ENCODE results near the gene AK9. TPM values are rescaled to one million over a fixed set of nuclear protein-coding genes. Genes with fewer than 3 reads are reported as not detected.

The AK9 gene
- total and polyA plus RNA-seq, 7 donors = 2.8 to 23.3 (median 14.3) TPM

DNA sequence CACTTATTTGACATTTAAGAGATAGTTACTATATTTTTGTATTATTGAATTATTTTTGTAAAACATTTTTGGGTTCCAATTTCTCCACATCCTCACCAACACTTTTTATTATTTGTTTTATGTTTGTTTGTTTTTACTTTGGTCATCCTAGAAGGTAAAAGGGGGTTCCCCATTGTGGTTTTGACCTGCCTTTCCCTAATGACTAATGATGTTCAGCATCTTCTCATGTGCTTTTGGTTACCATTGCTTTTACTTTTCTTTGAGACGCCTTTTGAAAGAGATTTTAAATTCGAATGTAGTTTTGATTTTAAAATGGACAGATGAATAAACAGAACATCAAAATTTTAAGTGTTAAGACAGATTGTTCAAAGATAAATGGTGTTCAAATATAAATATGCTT lies 46.9 kb downstream of the AK9 start:
- TF ChIP-seq, protein P1, sequence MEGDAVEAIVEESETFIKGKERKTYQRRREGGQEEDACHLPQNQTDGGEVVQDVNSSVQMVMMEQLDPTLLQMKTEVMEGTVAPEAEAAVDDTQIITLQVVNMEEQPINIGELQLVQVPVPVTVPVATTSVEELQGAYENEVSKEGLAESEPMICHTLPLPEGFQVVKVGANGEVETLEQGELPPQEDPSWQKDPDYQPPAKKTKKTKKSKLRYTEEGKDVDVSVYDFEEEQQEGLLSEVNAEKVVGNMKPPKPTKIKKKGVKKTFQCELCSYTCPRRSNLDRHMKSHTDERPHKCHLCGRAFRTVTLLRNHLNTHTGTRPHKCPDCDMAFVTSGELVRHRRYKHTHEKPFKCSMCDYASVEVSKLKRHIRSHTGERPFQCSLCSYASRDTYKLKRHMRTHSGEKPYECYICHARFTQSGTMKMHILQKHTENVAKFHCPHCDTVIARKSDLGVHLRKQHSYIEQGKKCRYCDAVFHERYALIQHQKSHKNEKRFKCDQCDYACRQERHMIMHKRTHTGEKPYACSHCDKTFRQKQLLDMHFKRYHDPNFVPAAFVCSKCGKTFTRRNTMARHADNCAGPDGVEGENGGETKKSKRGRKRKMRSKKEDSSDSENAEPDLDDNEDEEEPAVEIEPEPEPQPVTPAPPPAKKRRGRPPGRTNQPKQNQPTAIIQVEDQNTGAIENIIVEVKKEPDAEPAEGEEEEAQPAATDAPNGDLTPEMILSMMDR (IDR thresholded peaks at IDR 0.05) = no peak
- TF ChIP-seq POLR2AphosphoS5 (IDR thresholded peaks at IDR 0.05) = no peak
- no peak for TF ChIP-seq EP300 (IDR thresholded peaks at IDR 0.05)
- TF ChIP-seq POLR2A (IDR thresholded peaks at IDR 0.05) = no peak
- Histone ChIP-seq H3K27ac (no peak overlapping the region), H3K4me1 (no peaks in the 10 kb centered on the region), H3K4me3 (no peak overlapping the region), H3K9me3 (peaks cover 0 to 2% (median 0%) of the 10 kb centered on the region in 4 donors), H3K36me3 (peaks cover 0 to 25% (median 2%) of the 10 kb centered on the region in 4 donors), H3K27me3 (no peaks in the 10 kb centered on the region)
- WGBS, 2 donors = 91% methylated on average over 2 of the region's 2 CpGs
- intact Hi-C loops (cut with DNase I) = no loop called here
- no peak for DNase-seq

DNA sequence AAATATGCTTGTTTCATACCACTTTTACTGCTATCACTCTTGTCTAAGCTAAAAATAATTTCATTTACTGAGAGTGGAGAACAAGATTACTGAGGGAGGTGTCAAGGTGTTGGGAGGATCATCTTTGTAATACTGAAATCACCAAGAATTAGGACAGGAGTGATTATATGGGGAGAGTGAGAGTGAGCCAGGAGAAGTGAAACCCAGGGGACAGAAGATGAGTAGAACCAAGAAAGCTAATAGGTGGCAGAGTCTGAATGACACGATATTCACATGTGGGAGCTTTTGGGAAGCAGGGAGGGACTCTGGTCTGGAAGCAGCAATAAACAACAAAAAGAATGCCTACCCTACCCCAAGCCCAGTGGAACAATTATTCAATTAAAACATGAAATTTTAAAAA lies 58.6 kb downstream of the AK9 start:
- no peaks in the 10 kb centered on the region for H3K4me1 ChIP-seq
- H3K9me3 ChIP-seq = no peaks in the 10 kb centered on the region
- WGBS, 2 donors = 78 to 92% methylated on average over 1 of the region's 1 CpG
- intact Hi-C loops (cut with DNase I) = no loop called here
- DNase-seq = no peak
- H3K27ac ChIP-seq = no peak overlapping the region
- TF ChIP-seq POLR2AphosphoS5 (IDR thresholded peaks at IDR 0.05) (no peak), POLR2A (IDR thresholded peaks at IDR 0.05) (no peak), EP300 (IDR thresholded peaks at IDR 0.05) (no peak)
- TF ChIP-seq, protein P1 (IDR thresholded peaks at IDR 0.05) = no peak
- H3K36me3 ChIP-seq = peaks cover 0 to 19% (median 0%) of the 10 kb centered on the region in 4 donors
- no peaks in the 10 kb centered on the region for H3K27me3 ChIP-seq
- H3K4me3 ChIP-seq = no peak overlapping the region

DNA sequence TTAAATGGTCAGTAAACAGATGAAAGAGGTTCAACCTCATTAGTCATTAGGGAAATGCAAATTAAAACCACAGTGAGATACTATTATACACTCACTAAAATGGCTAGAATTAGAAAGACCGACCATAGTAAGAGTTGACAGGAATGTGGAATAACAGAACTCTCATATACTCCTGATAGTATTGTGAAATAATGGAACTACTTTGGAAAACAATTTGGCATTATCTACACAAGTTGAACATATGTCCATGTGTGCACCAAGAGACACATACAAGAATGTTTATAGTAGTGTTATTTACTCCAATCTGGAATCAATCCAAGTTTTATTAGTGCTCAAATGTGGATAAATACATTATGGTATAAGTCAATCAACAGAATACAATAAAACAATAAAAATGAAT lies 59.6 kb downstream of the AK9 start:
- Histone ChIP-seq H3K36me3 (peaks cover 0 to 19% (median 0%) of the 10 kb centered on the region in 4 donors), H3K27ac (no peak overlapping the region), H3K27me3 (no peaks in the 10 kb centered on the region), H3K9me3 (no peaks in the 10 kb centered on the region), H3K4me1 (no peaks in the 10 kb centered on the region), H3K4me3 (no peak overlapping the region)
- intact Hi-C loops (cut with DNase I) = no loop called here
- TF ChIP-seq EP300 (IDR thresholded peaks at IDR 0.05) = no peak
- TF ChIP-seq POLR2A (IDR thresholded peaks at IDR 0.05) = no peak
- TF ChIP-seq, protein P1 (IDR thresholded peaks at IDR 0.05) = no peak
- no peak for TF ChIP-seq POLR2AphosphoS5 (IDR thresholded peaks at IDR 0.05)
- 92 to 94% methylated on average over 1 of the region's 1 CpG for WGBS, 2 donors
- no peak for DNase-seq

DNA sequence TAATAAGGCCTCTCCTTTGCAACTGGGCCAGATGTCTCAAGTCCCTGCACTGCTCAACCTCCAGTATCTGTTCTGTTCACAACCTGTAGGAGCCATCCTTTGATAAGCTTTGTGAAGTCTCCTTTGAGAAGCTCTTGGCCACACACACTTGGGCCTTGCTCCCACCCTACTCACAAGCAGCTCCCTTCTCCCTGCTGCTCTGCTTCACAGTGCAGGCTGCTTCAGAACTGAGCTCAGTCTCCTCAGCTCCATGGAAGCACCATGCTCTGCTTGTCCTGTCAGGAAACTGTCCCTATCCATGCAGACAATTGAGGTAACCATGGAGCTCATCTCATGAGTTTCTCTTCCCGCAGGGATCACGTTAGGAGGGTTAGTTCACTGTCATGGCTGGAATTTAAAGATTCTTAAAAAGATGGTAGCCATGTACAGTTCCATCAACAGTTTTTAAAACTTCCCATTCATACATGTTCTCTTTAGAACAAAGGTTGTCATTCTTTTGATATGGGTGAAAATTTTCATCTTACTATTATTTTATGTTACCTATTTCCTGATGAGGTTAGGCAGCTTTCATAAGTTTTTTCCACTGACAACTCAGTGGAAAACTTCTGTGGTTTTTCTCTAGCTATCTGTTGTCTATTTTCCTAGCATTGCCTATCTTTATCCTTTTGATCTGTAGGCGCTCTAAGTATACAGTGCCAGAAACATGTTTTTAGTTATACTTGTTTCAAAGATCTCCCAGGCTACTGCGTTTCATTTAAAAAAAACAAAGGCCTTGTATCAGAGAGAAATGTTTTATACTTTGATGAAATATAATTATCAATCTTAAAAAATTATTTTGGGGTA lies 62.6 kb downstream of the AK9 start:
- Histone ChIP-seq H3K36me3 (peaks cover 0 to 19% (median 0%) of the 10 kb centered on the region in 4 donors), H3K27ac (no peak overlapping the region), H3K4me1 (no peaks in the 10 kb centered on the region), H3K4me3 (no peak overlapping the region), H3K27me3 (no peaks in the 10 kb centered on the region), H3K9me3 (peaks cover 0 to 8% (median 3%) of the 10 kb centered on the region in 4 donors)
- intact Hi-C loops (cut with DNase I) = no loop called here
- WGBS, 2 donors = 75 to 93% methylated on average over 4 of the region's 4 CpGs
- no peak for DNase-seq
- TF ChIP-seq POLR2A (IDR thresholded peaks at IDR 0.05) (no peak), POLR2AphosphoS5 (IDR thresholded peaks at IDR 0.05) (no peak), EP300 (IDR thresholded peaks at IDR 0.05) (no peak)
- TF ChIP-seq, protein P1 (IDR thresholded peaks at IDR 0.05) = no peak
